Measurements from ENCODE around the gene MCTP1.
A peak's percentile ranks its signal among the peaks of the same experiment; 100 is the strongest.

MCTP1 gene

DNA sequence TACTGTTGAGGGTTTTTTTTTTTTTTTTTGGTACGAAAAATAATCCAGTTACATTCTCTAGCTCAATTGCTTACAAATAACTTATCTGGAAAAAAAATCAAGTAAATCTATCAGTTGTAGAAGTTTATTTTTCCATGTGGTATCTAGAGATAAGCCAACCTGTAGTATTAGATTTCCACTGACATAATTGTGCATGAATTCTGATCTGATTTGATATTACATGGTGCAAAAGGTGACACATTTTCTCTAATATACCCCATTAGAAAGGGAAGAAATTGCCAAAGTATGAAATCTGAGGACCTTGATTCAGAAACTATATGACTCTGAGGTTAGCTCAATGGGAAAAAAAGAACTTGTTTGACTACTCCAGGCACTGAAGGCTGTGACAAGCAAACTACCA is 524.9 kb downstream of the MCTP1 start:
- no peak for DNase-seq (ENCODE audit: low read depth)

DNA sequence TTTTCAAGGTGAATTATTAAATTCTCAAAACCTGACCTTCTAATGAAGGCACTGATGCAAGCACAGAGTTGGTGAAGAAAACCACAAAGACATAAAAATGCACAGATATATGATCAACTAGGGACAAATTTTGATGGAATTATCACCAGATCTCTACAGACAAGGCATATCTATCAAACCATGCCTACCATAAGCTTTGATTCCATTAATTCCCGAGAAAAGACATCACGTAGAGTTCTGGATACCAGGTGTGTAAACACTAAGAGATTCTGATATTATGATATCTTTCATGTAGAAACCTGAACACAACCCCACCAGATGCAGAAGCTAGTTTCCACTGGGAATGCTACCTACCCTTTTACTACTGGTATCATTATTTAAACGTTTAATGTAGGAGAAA is 525.9 kb downstream of the MCTP1 start:
- no peak for DNase-seq (ENCODE audit: low read depth)

DNA sequence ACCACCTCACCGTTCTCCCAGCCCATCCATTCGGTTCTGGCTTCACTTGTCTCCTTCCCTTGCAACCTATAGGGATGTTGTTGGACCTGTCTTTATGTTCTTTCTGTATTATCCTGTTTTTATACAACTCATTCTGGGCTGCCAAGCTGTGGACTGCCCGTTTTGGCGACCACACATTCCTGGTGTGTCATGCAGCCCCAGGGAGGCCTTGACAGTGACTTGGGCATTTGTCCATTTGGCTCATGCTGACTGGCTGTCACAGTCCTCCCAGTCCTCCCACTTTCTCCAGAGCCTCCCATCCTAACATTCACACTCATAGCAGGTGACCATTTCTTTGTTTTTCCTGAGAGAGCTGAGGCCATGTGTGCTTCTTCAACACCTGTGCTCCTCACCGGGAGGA is 530.1 kb downstream of the MCTP1 start:
- DNase-seq (ENCODE audit: low read depth): no peak

DNA sequence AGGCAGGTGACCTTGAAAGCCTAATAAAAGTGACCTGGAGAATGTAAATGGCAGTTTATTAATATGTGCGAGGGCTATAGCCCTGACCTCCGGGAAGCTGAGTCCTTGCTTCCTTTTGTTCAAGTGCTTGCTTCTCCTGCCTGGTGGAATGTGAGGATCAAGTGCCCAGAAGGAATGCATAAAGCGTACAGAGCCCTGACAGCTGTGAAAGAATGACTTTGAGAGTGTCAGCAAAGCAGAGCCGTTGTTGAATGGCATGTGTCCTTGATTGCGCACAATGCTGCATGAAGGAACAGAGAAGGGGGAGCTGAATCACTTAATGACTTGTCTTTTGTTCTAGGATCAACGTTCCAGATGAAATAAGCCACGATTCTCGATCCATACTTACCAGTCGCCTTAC is 533.4 kb downstream of the MCTP1 start:
- no peak for DNase-seq (ENCODE audit: low read depth)

DNA sequence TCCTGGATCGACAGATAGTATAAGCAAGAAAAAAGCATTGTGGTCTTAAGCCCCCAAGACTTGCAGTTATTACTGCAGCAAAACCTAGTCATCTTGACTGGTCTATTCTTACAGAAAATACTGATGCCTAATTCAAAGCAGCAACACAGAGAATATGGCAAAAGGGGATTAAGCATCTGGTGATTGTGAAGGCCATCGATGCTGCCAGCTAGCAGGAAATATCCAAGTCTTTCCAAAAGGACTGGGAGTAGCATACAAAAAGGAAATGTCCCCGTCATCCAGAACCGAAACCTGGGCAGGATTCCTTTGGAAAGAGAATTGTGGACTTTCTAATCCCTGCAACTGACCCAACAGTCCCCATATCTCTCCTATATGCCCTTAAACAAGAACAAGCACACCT is 534.2 kb downstream of the MCTP1 start:
- DNase-seq (ENCODE audit: low read depth): no peak

DNA sequence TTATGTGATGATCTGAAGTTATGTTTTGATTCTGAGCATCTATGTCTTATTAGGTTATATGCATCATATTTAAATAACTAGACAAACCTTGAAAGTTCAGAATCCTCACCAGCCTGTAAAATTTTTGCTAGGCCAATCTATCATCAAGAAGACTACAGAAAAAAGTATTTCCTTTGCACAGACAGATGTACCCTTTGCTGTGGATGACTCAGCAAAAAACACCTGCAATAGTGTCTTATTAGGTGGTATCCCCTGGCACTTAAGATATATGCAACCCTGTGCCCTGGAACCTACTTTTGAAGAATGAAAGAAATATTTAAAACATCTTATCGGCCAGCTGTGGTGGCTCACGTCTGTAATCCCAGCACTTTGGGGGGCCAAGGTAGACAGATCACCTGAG is 535.9 kb downstream of the MCTP1 start:
- no peak for DNase-seq (ENCODE audit: low read depth)

DNA sequence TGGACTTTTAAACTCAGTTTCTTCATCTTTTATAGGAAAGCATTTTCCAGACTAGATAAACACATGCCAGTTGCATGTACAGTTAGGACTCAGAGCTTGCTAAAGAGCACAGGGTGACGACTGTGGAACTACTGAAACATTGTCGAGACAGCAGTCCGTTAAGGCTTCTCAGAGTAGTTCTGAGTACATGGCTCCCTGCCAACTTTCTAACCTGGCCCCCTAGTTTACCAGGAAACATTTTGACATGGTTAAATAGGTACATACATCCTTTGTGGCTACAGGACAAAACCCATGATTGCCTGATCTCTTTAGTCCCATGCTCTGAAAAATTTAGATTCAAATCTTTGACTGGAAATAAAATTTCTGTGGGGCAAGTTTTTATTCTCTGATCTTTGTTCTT is 536.7 kb downstream of the MCTP1 start:
- no peak for DNase-seq (ENCODE audit: low read depth)

DNA sequence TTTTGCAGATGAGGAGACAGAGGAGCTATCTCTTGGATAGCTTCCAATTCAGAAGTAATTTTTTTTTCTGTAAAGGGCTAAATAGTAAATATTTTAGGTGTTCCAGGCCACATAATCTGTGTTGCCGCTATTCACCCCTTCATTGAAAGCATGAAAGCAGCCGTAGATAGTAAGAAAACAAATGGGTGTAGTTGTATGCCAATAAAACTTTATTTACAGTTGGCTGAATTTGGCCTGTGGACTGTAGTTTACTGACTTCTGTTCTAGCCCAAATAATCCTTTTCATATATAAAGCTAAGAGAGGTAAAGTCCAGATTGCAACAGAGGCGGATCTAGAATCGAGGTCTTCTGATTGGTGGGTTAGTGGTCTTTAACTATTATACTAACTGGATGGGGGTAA is 537.5 kb downstream of the MCTP1 start:
- no peak for DNase-seq (ENCODE audit: low read depth)

DNA sequence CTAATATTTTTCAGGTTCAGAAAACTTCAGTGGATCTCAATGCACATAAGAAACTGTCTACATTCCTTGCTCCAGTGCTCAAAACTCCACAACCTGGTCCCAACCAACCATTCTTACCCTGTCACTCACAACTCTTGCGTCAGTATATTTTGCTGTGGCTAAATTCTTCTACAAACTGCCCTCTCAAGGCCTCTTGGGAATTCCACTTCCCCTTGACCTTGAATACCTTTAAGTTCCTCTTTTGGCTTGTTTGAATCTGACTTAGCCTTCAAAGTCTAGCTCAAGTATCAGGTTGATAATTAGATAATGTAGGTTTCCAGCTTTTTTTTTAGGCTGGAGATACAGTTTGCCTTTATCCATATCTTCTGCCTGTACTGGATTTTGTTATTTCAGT is 538.2 kb downstream of the MCTP1 start:
- DNase-seq (ENCODE audit: low read depth): peak; percentile 15

DNA sequence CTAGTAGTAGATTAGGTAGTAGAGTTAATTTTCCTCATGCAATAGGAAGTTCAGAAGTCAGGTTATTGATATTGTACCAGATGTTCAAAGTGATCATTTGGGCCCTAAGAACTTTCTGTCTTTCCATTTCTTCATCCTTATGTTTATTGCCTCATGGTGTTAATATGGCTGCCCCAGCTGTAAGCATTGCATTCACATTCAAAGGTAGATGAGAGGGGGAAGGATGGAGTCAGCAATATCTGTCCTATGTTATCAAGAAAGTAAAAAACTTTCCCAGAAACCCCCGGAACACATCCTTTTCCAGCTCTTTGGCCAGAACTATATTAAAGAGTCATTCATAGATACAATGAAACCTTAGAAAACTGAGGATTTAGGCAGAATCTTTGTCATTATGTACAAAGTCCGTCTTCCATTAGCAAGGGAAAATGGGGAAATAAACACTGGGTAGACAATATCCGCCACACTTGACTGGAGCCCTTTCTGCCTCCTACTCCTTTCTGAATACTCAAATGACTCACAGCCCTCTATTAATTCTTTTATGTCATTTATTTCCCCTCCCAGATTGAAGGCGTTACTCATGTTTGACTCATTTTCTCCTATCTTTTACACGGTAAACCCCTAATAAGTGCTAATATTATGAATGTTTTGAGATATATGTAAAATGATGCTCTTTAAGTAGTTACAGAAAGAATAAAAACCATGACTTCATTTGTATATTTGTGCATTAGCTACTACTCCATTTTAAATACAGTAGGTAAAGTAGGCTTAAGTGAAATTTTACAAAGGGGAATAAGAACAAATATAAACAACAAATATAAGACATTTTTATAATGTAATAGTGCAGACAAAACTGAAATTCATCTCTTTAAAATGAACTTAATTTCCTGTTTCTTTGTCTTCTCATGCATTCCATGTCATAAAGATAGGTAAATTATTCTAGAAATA is 538.8 kb downstream of the MCTP1 start:
- DNase-seq (ENCODE audit: low read depth): peak; percentile 49

DNA sequence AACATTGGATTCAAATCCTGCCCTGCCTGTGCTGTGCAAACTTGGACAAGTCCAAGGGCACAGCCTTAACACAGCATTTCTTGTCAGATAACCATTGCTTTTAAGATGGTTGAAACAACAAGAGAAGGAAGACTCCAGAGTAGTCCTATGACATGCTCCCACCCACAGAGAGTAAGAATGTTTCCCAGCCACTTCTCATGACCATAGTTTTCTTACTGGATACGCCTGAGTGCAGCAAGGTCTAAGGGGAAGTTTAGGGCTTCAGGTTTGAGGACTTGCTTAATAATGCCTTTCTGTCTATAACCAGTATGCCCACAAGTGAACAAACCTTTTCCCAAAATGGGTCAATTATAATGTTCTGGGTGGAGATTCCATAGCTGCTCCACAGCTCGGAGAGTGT is 540.0 kb downstream of the MCTP1 start:
- DNase-seq (ENCODE audit: low read depth): no peak

DNA sequence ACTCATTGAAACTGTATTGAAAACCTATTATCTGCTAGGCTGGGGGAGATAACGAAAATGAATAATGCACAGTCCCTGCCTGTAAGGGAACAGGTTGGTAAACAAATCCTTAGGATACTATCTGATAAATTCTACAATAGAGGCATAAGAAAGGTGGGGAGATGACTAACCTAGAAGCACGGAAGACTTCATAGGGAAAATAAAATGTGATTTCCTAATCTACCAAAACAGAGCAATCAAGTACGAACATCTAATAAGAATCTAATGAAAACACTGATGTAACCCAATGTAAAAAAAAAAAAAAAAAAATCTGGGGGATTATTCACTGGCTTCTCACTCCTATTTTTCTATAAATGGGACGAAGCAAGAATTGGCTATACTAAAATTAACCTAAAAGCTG is 542.0 kb downstream of the MCTP1 start:
- no peak for DNase-seq (ENCODE audit: low read depth)

DNA sequence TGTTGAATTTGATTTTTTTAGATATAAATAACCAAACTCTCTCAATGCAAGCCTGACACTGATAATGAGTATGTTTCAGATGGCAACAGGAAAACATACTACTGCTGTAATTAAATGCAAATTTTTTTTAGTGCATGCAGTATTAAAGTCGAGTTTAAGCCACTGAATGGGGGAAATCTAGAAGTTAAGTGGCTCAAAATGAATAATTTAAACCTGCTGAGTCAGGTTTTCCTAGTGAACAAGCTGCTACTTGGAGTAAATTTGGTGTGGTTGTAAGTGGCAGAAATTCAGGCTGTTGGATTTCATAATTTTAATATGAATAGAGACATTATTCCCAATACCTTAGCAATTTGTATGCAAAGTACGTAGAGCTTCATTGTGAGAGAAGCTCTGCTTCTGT is 544.6 kb downstream of the MCTP1 start:
- no peak for DNase-seq (ENCODE audit: low read depth)

DNA sequence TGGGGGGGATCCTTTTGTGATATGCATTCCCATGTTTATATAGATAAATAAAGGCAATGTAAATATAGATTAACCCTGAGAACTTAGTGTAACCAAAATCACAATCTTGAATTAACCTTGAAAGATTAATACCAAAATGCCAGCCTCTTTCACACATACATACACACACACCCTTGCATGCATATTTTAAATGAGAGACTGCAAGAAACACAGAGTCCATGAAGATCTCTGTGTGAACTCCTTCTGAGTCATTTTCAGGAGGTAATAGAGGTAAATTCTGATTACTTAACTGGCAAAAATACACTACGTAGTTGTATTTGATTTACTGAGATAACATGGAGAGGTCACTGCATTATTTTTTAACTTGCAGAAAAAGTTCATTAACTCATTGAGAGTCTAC is 548.4 kb downstream of the MCTP1 start:
- DNase-seq (ENCODE audit: low read depth): no peak

DNA sequence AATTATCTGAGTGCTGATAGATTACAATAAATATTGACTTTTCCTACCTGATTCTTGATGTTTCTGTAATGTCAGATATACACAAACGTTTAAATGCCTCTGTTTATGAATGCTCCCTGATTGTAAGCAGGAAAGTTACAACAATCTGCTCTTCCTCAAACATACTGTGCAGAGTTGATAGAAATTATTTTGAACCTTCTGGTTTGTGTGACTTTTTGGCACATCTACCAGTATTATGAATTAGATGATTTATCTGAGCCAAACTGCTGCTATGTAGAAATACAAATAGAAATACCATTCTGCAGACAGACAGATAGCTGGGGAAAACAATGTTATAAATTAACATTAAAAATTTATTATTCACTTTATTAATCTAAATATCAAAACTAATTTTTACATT is 553.4 kb downstream of the MCTP1 start:
- DNase-seq (ENCODE audit: low read depth): no peak

DNA sequence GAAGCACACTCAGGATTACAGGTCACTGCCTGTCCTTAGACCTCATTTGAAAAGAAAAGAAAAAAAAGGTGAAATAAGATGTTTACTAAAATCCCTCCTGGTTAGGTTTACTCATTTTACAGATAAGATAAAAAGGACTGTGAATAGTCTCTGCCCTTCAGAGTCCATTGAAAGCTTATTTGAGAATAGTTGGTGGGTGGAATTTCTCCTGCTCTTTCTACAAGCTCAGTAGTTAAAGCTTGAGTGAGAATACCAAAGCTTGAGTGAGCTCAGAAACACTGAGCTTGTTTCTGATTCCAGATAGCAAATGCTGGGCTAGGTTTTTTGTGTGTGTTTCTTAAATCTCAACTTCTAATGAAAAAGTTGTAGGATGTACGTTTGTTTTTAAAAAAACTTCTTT is 559.8 kb downstream of the MCTP1 start:
- no peak for DNase-seq (ENCODE audit: low read depth)

DNA sequence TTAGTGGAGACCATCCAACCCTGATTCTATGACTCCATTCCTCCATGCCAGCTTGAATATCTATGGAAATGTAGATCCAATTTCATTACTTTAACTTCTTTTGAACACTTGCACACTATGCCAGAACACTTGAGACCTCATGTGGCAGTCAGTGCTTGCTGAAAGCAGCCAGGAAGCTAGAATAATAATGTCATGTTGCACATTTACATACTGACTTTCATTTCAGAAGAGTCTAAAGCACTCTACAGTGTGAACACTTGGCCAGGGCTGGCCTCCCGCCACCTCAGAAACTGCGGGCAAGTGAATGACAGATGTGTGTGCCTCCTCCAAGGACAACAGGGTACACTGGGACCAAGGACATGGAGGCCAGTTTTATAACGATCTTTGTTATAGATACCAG is 569.1 kb downstream of the MCTP1 start:
- DNase-seq (ENCODE audit: low read depth): no peak

DNA sequence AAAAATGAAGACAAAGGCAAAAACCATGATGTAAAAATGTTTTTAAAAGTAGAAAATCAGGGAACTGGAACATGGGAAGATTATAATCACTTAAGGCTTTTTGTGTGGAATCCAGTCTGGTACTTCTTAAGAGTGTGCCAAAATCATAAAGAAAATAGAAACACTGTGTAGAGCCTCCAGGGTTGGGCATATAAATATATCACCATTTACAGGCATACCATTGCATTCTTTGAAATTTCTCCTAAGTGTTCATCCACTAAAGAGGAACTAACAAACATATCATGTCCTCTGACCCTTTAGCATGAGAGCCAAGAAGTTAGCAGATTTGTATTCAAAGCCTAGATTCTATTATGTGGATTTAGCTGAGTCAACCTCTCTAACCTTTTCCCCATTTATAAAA is 573.1 kb downstream of the MCTP1 start:
- no peak for DNase-seq (ENCODE audit: low read depth)

DNA sequence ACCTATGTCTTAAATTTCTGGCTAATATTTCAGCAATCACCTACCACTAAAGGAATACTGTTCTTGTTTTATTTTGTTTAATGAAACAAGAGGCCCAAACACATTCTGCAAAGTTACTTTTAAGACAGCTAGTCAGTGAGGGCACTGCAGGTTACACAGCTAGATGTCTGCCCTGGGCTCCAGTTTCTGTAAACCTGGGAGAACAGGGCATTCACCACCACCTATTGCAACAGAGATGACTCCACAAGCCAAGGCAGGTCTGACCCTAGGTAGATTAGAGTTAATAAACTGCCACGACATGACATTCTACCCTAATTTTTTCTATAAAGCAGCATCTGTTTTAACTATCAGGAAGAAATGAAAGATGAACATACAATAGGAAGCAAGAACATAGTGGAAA is 575.6 kb downstream of the MCTP1 start:
- no peak for DNase-seq (ENCODE audit: low read depth)

DNA sequence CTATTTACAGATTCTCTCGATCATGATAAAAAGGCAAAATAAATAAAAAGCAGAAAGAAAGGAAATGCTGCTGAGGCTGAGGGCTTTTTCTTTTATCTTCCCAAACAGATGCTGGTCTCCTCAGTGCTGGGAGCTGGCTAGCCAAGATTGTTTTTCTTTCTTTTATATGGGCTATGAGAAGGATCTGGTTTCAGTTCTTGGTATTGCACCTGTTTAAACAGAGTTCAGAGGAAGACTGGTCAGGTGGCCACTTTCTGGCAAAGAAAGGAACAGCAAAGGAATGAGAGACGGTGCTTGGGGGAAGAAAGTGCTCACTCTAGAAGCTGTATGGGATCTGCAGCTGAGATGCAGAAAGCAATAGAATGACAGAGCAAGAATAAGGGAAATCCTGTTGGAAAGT is 577.5 kb downstream of the MCTP1 start:
- DNase-seq (ENCODE audit: low read depth): no peak

DNA sequence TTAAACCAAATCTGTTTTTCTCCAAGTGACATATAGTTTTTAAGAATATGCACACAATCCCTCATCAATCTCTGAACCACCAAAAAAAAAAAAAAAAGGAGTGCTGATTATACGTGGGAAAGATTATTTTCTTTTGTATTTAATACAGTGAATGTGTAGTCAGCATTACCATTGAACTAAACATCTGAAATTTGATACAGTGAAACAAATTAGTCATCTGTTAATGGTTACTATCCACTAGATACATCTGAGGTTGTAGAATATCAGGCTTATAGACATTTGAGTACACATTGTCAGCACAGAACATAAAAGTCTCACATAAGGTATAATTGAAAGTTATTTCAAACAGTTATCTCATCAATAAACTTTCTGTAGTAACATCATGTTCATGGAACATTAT is 579.5 kb downstream of the MCTP1 start:
- no peak for DNase-seq (ENCODE audit: low read depth)

DNA sequence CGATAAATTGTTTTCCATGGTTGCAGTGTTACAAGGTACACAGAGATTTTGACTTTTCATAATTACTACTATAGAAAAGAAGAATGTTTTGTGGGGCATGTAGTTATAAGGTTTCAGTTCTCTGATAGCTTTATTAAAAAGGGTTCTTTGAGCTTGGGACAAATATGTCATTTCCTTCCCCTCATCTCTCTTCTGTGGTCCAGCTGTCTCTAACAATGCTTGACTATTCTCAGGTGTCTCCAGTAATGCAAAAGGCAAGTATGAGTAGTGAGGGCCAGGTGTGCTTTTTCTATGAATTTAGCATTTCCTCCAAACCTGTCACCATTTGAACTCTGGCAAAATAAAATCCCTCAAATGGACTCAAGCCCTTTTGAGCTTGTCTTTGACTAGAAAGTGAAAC is 582.2 kb downstream of the MCTP1 start:
- no peak for DNase-seq (ENCODE audit: low read depth)

DNA sequence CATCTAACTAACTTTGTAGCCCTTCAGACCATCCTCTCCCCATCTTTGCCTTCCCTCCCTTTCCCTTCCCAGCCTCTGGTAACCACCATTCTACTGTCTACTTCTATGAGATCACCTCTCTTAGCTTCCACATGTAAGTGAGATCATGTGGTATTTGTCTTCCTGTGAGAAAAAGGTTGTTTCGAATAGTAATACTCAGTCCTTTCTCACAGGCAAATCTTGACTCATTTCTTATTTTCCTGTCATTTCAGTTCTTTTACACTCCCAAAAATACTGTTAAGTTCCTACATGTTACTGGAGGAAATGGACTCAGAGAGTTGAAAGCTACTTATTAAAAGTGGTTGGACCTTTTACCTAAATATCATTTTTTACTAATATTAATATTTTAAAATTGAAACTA is 584.3 kb downstream of the MCTP1 start:
- no peak for DNase-seq (ENCODE audit: low read depth)

DNA sequence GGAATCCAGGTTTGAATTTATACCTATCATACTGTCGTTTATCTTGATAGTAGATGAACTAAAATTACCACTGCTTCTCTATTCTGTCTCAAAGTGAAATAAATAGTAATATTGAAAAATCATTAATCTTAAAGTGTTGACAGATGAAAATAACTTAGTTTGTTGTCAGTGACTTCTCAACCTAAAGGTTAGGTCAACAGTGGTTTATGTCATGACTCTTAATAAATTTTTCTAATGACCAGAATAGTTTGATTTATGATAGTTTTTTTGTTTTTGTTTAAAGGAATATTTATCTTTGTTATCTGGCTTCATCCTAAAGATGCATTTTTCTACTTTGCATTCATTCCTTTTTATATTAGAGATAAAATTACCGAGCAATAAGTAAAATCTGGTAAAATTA is 585.3 kb downstream of the MCTP1 start:
- DNase-seq (ENCODE audit: low read depth): no peak
